ENCODE results near the gene LRCH4. TPM values are rescaled to one million over a fixed set of nuclear protein-coding genes. Genes with fewer than 3 reads are reported as not detected.
A peak's percentile ranks its signal among the peaks of the same experiment; 100 is the strongest.

The LRCH4 gene
- total and polyA plus RNA-seq, 2 donors from 2014 or later = 23.2 to 62.9 TPM

GRCh38 chr7:100582041-100582579 is 3.8 kb downstream of the LRCH4 start:
- Histone ChIP-seq H3K9me3 (ENCODE audit: control insufficient read depth in 2 of 3, insufficient read depth in 1 of 3, low read length in 3 of 3) (no peaks in the 10 kb centered on the region), H3K9ac (ENCODE audit: low read length in 3 of 3) (no peak overlapping the region), H3K36me3 (ENCODE audit: control insufficient read depth in 2 of 3, insufficient read depth in 3 of 3, low read length in 3 of 3) (peaks cover 10 to 34% (median 30%) of the 10 kb centered on the region in 3 donors), H3K4me1 (ENCODE audit: control insufficient read depth in 2 of 3, insufficient read depth in 2 of 3, low read depth in 1 of 3, low read length in 3 of 3) (peaks cover 0 to 27% (median 7%) of the 10 kb centered on the region in 3 donors), H3K4me3 (ENCODE audit: low read length in 3 of 3) (no peak overlapping the region), H3K27me3 (ENCODE audit: control insufficient read depth, insufficient read depth, low read length) (no peaks in the 10 kb centered on the region), H3K27ac (ENCODE audit: low read depth in 2 of 2, low read length in 2 of 2) (no peak overlapping the region)
- FAIRE-seq (no peak), DNase-seq (peak in 2 of 5 donors; percentile 40 to 72)
- intact Hi-C loops (cut with DNase I) = no loop called here
- no peak for TF ChIP-seq CTCF (IDR thresholded peaks at IDR 0.05; ENCODE audit: borderline replicate concordance, extremely low read depth, insufficient read depth)

GRCh38 chr7:100580466-100581283 is 5.3 kb downstream of the LRCH4 start:
- Histone ChIP-seq H3K4me1 (ENCODE audit: control insufficient read depth in 2 of 3, insufficient read depth in 2 of 3, low read depth in 1 of 3, low read length in 3 of 3) (peaks cover 0 to 24% (median 7%) of the 10 kb centered on the region in 3 donors), H3K9me3 (ENCODE audit: control insufficient read depth in 2 of 3, insufficient read depth in 1 of 3, low read length in 3 of 3) (no peaks in the 10 kb centered on the region), H3K4me3 (ENCODE audit: low read length in 3 of 3) (no peak overlapping the region), H3K36me3 (ENCODE audit: control insufficient read depth in 2 of 3, insufficient read depth in 3 of 3, low read length in 3 of 3) (peaks cover 10 to 42% (median 33%) of the 10 kb centered on the region in 3 donors), H3K9ac (ENCODE audit: low read length in 3 of 3) (no peak overlapping the region), H3K27me3 (ENCODE audit: control insufficient read depth, insufficient read depth, low read length) (no peaks in the 10 kb centered on the region), H3K27ac (ENCODE audit: low read depth in 2 of 2, low read length in 2 of 2) (no peak overlapping the region)
- FAIRE-seq (no peak), DNase-seq (no peak)
- TF ChIP-seq CTCF (IDR thresholded peaks at IDR 0.05; ENCODE audit: borderline replicate concordance, extremely low read depth, insufficient read depth) = no peak
- intact Hi-C loops (cut with DNase I) = no loop called here

DNA sequence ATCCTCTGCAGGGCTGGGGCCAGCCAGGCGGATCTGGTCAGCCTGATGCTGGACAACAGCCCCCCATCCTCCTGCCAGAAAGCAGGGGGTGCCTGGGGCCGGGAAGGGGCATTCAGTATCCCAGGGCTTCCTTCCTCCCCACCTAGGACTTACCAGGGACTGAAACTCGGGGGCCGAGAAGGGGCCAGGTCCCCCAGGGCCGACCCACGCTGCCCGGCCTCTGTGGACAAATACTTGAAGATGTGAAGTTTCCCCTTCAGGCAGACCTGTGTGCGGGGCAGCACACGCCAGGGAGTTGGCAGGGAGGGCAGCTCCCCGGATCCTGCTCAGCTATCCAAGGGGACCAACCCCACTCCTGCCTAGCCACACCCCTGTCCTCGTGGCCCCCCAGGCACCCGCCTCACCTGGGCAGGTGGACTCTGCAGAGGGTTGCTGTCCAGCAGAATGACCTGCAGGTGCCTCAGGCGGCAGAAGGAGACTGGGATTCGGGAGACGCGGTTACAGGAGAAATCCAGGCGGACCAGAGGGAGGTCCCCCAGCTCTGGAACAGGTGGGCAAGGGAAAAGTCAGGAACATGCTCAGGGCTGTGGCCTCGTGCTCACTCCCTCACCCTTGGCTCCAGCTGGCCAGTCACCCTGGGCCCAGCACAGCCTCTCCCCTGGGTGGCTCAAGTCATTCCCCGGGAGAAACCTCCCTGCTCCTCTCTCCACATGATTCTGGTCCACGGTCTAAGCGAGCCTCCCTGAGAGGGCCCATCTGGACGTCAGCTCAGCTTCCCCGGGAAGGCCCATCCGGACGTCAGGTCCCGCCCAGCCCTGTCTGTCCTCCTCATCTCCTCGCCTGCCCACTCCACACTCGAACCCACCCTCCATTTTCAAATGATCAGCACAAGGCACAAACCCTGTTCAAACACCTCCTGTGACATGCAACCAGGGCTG is 7.4 kb downstream of the LRCH4 start:
- peak in 1 of 5 donors; percentile 66 for DNase-seq
- no peak for TF ChIP-seq CTCF (IDR thresholded peaks at IDR 0.05; ENCODE audit: borderline replicate concordance, extremely low read depth, insufficient read depth)
- intact Hi-C loops (cut with DNase I) = loop anchor here (10.0 kb wide), 1 partner anchor 106 kb away; no protein-coding TSS in a partner anchor

More for the DNA sequence above, 7.4 kb downstream of the LRCH4 start:
- H3K9ac ChIP-seq (ENCODE audit: low read length in 3 of 3) = no peak overlapping the region
- peaks cover 10 to 45% (median 35%) of the 10 kb centered on the region in 3 donors for H3K36me3 ChIP-seq (ENCODE audit: control insufficient read depth in 2 of 3, insufficient read depth in 3 of 3, low read length in 3 of 3)
- no peak overlapping the region for H3K4me3 ChIP-seq (ENCODE audit: low read length in 3 of 3)
- peaks cover 0 to 7% (median 0%) of the 10 kb centered on the region in 3 donors for H3K4me1 ChIP-seq (ENCODE audit: control insufficient read depth in 2 of 3, insufficient read depth in 2 of 3, low read depth in 1 of 3, low read length in 3 of 3)
- no peaks in the 10 kb centered on the region for H3K9me3 ChIP-seq (ENCODE audit: control insufficient read depth in 2 of 3, insufficient read depth in 1 of 3, low read length in 3 of 3)
- H3K27ac ChIP-seq (ENCODE audit: low read depth in 2 of 2, low read length in 2 of 2) = no peak overlapping the region
- H3K27me3 ChIP-seq (ENCODE audit: control insufficient read depth, insufficient read depth, low read length) = no peaks in the 10 kb centered on the region
- no peak for FAIRE-seq

All from kidney (tissue), 14 donors.